ENCODE data around the gene RBM42.
"Not testable (repeated sequence)": the region's sequence is repeated elsewhere in the genome, so short reads cannot be mapped to it uniquely, and the experiment has no call there.

RBM42 gene

GRCh38 chr19:35622750-35623149 lies 6.1 kb upstream of the RBM42 start:
- no peak for DNase-seq

GRCh38 chr19:35623327-35624010 lies 5.4 kb upstream of the RBM42 start:
- no peak for DNase-seq

GRCh38 chr19:35628264-35628564 lies 622 bp upstream of the RBM42 start:
- no peak for DNase-seq

DNA sequence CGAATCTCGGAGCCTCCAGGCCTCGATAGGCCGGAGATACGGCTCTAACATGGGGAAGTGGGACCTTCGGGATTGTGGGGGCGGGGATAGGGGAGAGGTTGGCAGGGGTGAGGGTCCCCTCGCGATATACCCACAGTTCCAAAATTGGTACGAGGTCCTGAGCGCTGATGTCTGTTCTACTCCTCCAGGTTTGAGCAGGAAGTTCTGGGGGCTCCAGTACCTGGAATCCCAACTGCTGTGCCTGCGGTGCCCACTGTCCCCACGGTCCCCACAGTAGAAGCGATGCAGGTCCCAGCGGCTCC lies 447 bp downstream of the RBM42 start:
- DNase-seq: no peak

DNA sequence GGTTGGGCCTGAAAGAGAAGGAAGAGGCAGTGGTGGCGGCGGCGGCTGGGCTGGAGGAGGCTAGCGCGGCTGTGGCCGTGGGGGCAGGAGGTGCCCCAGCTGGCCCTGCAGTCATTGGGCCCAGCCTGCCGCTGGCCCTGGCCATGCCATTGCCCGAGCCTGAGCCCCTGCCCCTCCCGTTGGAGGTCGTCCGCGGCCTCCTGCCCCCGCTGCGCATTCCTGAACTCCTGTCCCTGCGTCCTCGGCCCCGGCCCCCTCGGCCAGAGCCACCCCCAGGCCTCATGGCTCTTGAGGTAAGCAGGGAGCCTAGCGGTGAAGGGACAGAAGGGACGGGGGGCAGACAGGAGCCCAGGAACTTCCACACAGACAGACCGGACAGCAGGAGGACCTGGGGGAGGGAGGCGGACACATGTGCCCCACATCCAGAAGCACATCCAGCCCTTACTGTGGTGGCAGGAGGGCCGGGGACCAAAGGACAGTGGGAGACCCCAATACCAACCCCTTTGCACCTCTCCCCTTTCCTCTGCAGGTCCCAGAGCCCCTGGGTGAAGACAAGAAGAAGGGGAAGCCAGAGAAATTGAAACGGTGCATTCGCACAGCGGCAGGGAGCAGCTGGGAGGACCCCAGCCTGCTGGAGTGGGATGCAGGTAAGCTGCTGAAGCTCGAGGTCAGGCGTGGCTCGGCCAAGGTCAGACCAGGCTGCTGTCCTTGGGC lies 5.0 kb downstream of the RBM42 start:
- DNase-seq: no peak

- no peak for DNase-seq
These were observed 7.8 kb downstream of the RBM42 start for GRCh38 chr19:35636651-35637050.

- DNase-seq: no peak
These were observed 8.3 kb downstream of the RBM42 start for GRCh38 chr19:35637165-35637564.

- DNase-seq: no peak
These were observed 10.4 kb downstream of the RBM42 start for GRCh38 chr19:35639321-35639639.

DNA sequence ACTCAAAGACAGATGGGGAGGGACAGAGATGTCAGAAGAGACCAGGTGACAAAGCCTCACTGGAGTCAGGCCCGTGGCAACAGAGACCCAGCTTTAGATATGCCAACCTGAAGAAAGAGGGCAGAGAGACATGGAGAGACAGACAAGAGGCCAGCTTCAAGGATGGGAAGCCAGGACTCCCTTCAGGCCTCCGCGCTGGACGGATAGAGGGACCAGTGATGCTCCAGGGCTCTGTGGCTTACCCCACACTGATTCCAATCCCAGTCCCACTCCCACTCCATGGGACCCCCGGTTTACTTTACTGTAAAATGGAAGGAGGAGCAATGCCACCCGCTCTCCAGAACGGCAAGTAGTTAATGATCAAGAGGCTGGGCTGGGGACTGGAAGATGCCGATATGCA lies 11.0 kb downstream of the RBM42 start:
- DNase-seq: no peak

DNA sequence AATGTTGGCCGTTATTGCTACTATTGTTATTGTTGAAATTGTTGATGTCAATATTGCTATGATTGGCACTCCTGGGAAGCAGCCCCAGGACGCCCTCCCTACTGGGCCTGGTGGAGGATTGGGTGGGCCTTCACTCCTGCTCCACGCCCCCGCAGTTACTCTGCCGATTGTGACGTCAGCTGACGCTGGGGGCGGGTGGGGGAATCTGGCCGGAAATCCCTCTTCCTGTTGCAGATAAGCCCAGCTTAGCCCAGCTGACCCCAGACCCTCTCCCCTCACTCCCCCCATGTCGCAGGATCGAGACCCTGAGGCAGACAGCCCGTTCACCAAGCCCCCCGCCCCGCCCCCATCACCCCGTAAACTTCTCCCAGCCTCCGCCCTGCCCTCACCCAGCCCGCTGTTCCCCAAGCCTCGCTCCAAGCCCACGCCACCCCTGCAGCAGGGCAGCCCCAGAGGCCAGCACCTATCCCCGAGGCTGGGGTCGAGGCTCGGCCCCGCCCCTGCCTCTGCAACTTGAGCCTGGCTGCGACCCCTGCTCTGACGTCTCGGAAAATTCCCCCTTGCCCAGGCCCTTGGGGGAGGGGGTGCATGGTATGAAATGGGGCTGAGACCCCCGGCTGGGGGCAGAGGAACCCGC lies 12.8 kb downstream of the RBM42 start, which contains the start of gene ETV2:
TSS of gene ETV2 (plus strand) at position 231 of the 637 bp plus-strand sequence. CDS start 716 bp downstream, outside the sequence.
- no peak for DNase-seq

GRCh38 chr19:35642312-35642711 lies 13.5 kb downstream of the RBM42 start:
- DNase-seq: peak in 1 of 2 experiments; percentile 17

- no peak for DNase-seq
These were observed 14.0 kb downstream of the RBM42 start for GRCh38 chr19:35642798-35643254.

GRCh38 chr19:35643255-35644205 lies 14.7 kb downstream of the RBM42 start:
- DNase-seq: peak; percentile 71 to 86

DNA sequence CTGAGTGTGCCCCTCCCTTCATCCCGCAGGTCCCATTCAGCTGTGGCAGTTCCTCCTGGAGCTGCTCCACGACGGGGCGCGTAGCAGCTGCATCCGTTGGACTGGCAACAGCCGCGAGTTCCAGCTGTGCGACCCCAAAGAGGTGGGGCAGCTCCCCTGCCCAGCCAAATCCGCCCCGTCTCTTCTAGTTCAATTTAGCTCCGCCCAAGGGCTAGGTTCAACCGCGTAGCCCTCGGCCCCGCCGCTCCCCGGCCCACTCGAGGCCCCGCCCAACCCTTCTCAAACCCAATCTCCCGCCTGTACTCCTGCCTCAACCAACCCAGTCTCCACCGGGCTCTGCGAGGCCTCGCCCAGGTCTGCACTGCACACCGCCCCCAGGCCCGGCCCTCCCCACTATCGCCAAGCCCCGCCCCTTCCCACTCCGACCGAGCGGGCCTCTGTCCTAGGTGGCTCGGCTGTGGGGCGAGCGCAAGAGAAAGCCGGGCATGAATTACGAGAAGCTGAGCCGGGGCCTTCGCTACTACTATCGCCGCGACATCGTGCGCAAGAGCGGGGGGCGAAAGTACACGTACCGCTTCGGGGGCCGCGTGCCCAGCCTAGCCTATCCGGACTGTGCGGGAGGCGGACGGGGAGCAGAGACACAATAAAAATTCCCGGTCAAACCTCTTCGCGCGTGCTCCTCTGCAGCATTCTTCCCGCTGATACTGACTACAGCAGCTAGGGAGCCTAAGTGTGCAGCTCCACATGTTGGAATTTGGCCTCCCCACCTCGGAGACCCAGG lies 15.6 kb downstream of the RBM42 start:
- DNase-seq: peak in 1 of 2 experiments; percentile 71

GRCh38 chr19:35644987-35645679 lies 16.3 kb downstream of the RBM42 start:
- DNase-seq: peak in 1 of 2 experiments; percentile 30

DNA sequence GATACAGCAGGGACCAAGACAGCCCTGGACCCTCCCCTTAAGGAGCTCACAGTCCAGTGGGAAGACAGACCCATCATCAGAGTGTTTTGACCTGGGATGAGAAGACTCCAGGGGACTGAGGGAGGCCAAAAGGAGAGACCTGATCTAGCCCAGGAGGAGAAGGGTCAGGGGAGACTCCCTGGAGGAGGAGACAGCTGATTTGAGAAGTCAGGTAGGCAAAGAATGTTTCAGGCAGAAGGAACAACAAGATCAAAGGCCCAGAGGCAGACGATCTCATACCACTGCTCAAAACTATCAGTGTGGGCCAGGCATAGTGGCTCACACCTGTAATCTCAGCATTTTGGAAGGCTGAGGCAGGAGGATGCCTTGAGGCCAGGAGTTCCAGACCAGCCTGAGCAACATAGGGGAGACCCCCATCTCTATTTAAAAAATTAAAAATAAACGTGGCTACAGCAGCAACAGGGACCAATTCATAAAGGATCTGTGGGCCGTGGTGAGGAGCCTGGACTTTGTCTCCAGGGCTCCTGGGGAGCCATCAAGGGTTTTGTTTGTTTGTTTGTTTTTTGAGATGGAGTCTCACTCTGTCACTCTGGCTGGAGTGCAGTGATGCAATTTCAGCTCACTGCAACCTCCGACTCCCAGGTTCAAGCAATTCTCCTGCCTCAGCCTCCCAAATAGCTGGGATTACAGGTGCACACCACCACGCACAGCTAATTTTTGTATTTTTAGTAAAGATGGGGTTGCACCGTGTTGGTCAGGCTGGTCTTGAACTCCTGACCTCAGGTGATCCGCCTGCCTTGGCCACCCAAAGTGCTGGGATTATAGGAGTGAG lies 17.1 kb downstream of the RBM42 start:
- DNase-seq: no peak

DNA sequence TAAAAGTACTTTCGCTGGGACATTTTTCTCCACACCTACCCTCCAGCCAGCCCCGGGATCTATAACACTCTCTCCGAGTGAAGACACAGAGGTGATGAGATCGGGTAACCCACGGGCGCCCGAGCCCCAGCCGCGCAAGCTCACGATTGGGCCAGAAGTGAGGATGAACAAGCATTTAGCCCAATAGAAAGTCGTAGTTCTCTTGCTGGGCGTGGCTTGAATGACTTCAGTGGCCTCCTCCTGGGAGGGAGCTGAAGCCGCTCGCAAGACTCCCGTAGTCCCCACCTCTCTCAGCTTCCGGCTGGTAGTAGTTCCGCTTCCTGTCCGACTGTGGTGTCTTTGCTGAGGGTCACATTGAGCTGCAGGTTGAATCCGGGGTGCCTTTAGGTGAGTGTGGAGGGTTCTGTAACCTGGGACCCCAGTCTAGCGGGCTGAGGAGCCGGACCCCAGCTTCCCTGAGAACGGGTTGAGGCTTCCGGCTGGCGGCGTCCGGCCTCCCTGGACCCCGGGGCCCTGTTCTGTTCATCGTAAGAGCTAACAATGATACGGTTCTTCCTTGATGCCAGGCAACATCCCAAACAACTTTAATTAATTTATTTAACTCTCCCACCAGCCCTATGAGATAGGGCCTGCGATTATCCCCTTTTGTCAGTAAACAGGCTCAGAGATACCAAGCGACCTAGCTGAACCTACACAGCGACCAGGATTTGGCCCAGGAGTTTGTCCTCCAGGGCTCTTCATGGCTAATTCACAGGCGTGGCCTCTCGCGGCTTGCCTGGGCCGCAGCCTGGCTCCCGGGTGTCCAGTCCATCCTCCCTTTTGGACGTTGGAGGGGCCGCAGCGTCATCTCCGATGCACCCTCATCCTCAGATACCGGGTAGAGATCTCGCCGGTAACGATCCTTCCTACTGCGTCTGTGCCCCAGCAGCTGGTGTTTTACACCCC lies 19.5 kb downstream of the RBM42 start, which contains the start of gene COX6B1:
TSS of gene COX6B1 (plus strand) at position 307 of the 945 bp plus-strand sequence. CDS start 2,921 bp downstream, outside the sequence.
- DNase-seq: peak; percentile 94 to 99

DNA sequence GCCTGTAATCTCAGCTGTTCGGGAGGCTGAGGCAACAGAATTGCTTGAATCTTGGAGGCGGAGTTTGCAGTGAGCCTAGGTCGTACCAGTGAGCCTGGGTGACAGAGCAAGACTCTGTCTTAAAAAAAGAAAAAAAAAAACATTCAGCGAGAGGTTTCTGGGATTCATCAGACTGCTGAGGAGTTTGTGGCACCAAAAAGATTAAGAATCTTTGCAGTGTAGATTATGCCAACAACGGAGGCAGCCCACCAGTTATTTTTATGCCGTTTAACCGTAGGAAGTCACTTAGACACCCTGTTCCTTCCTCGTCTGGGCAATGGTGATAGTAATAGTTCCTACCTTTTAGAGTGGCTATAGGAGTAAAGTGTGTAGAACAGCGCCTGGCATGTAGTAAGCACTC lies 21.7 kb downstream of the RBM42 start:
- DNase-seq: no peak

- DNase-seq: not testable (repeated sequence)
These were observed 26.0 kb downstream of the RBM42 start for GRCh38 chr19:35654828-35655227.
